Effector memory CD4-positive, alpha-beta T cell (primary cell): ENCODE data around the gene CCL4.
"Not testable (repeated sequence)": the region's sequence is repeated elsewhere in the genome, so short reads cannot be mapped to it uniquely, and the experiment has no call there.

Source experiments
- DNase-seq, 3 donors: peaks; one replicate each; pipeline ENCODE4 v3.0.0-alpha.2; 2020
- H3K27ac ChIP-seq: 2 replicates; pipeline ENCODE4 v1.7.0; 2013; ENCODE audit warnings: mild to moderate bottlenecking, low read length, moderate library complexity; ENCODE audit not compliant: insufficient read depth, poor library complexity, severe bottlenecking
- H3K27me3 ChIP-seq: replicated peaks from 2 replicates; pipeline ENCODE4 v1.7.0; 2013; ENCODE audit warnings: mild to moderate bottlenecking, low read length; ENCODE audit not compliant: insufficient read depth, control insufficient read depth, poor library complexity, severe bottlenecking
- H3K36me3 ChIP-seq: 2 replicates; pipeline ENCODE4 v1.7.0; 2013; ENCODE audit warnings: mild to moderate bottlenecking, low read length, moderate library complexity; ENCODE audit not compliant: control insufficient read depth, insufficient read depth
- H3K4me1 ChIP-seq: 2 replicates; pipeline ENCODE4 v1.7.0; 2013; ENCODE audit warnings: low read length, mild to moderate bottlenecking; ENCODE audit not compliant: control insufficient read depth, insufficient read depth, poor library complexity, severe bottlenecking
- H3K4me3 ChIP-seq: 2 replicates; pipeline ENCODE4 v1.7.0; 2013; ENCODE audit warnings: low read length, low read depth, mild to moderate bottlenecking; ENCODE audit not compliant: insufficient read depth, poor library complexity, severe bottlenecking
- H3K9me3 ChIP-seq: 2 replicates; pipeline ENCODE4 v1.7.0; 2013; ENCODE audit warnings: mild to moderate bottlenecking, low read length, moderate library complexity; ENCODE audit not compliant: control insufficient read depth

The CCL4 gene

GRCh38 chr17:36099004-36099403 is 4.6 kb upstream of the CCL4 start:
- not testable (repeated sequence) for H3K27ac ChIP-seq, H3K36me3 ChIP-seq, H3K4me1 ChIP-seq, H3K27me3 ChIP-seq, DNase-seq, H3K9me3 ChIP-seq, H3K4me3 ChIP-seq

GRCh38 chr17:36104246-36104645 is 619 bp downstream of the CCL4 start:
- not testable (repeated sequence) for H3K4me3 ChIP-seq, H3K27me3 ChIP-seq, H3K9me3 ChIP-seq, H3K4me1 ChIP-seq, DNase-seq, H3K27ac ChIP-seq, H3K36me3 ChIP-seq

GRCh38 chr17:36104701-36105181 is 1.1 kb downstream of the CCL4 start:
- Histone ChIP-seq H3K9me3 (no peaks in the 10 kb centered on the region), H3K36me3 (no peaks in the 10 kb centered on the region), H3K4me1 (no peaks in the 10 kb centered on the region), H3K27ac (no peak overlapping the region), H3K27me3 (peaks cover 3% of the 10 kb centered on the region), H3K4me3 (no peak overlapping the region)
- no peak for DNase-seq

- no peak for DNase-seq
- H3K36me3 ChIP-seq, result no peaks in the 10 kb centered on the region
- peaks cover 3% of the 10 kb centered on the region for H3K27me3 ChIP-seq
- H3K4me1 ChIP-seq, result no peaks in the 10 kb centered on the region
- H3K9me3 ChIP-seq, result no peaks in the 10 kb centered on the region
- no peak overlapping the region for H3K4me3 ChIP-seq
- H3K27ac ChIP-seq, result no peak overlapping the region
Observed at GRCh38 chr17:36105781-36106492, 2.3 kb downstream of the CCL4 start.

GRCh38 chr17:36106493-36106835 is 2.8 kb downstream of the CCL4 start:
- Histone ChIP-seq H3K9me3 (no peaks in the 10 kb centered on the region), H3K4me3 (no peak overlapping the region), H3K27me3 (peaks cover 3% of the 10 kb centered on the region), H3K36me3 (no peaks in the 10 kb centered on the region), H3K27ac (no peak overlapping the region), H3K4me1 (no peaks in the 10 kb centered on the region)
- DNase-seq, result no peak

- peaks cover 3% of the 10 kb centered on the region for H3K27me3 ChIP-seq
- no peaks in the 10 kb centered on the region for H3K9me3 ChIP-seq
- DNase-seq, result no peak
- H3K4me3 ChIP-seq, result no peak overlapping the region
- no peaks in the 10 kb centered on the region for H3K36me3 ChIP-seq
- H3K27ac ChIP-seq, result no peak overlapping the region
- H3K4me1 ChIP-seq, result no peaks in the 10 kb centered on the region
Observed at GRCh38 chr17:36107660-36108059, 4.0 kb downstream of the CCL4 start.

GRCh38 chr17:36108265-36108664 is 4.6 kb downstream of the CCL4 start:
- not testable (repeated sequence) for H3K36me3 ChIP-seq, H3K9me3 ChIP-seq, H3K27me3 ChIP-seq, H3K4me3 ChIP-seq, DNase-seq, H3K27ac ChIP-seq, H3K4me1 ChIP-seq

- DNase-seq, result no peak
- Histone ChIP-seq H3K4me1 (no peaks in the 10 kb centered on the region), H3K27me3 (peaks cover 2% of the 10 kb centered on the region), H3K9me3 (no peaks in the 10 kb centered on the region), H3K36me3 (no peaks in the 10 kb centered on the region), H3K4me3 (no peak overlapping the region), H3K27ac (no peak overlapping the region)
Observed at GRCh38 chr17:36111068-36111490, 7.5 kb downstream of the CCL4 start.

- no peaks in the 10 kb centered on the region for H3K36me3 ChIP-seq
- no peaks in the 10 kb centered on the region for H3K4me1 ChIP-seq
- H3K9me3 ChIP-seq, result no peaks in the 10 kb centered on the region
- no peak overlapping the region for H3K27ac ChIP-seq
- DNase-seq, result no peak
- H3K27me3 ChIP-seq, result no peaks in the 10 kb centered on the region
- H3K4me3 ChIP-seq, result no peak overlapping the region
Observed at GRCh38 chr17:36112572-36112971, 8.9 kb downstream of the CCL4 start.

GRCh38 chr17:36113131-36113530 is 9.5 kb downstream of the CCL4 start:
- H3K27me3 ChIP-seq, H3K36me3 ChIP-seq, H3K27ac ChIP-seq, H3K4me1 ChIP-seq, H3K4me3 ChIP-seq, H3K9me3 ChIP-seq, DNase-seq: not testable (repeated sequence)
